Heart left ventricle (tissue), 16 donors: ENCODE data around the gene MAP1A. TPM values are rescaled to one million over a fixed set of nuclear protein-coding genes. Genes with fewer than 3 reads are reported as not detected.

Experiments used
- ATAC-seq, 4 donors: fragments of 200-7000 bp; cut with Tn5 transposase; one replicate each; pipeline ENCODE4 v1.9.1; 2020 to 2022; ENCODE audit warnings: moderate library complexity in 4 of 4, mild to moderate bottlenecking in 3 of 4, moderate number of reproducible peaks in 1 of 4
- DNase-seq, 5 donors: peaks; one replicate each; pipeline ENCODE4 v3.0.0-alpha.2; 2020
- H3K27ac ChIP-seq, 12 donors: fragments of 200-600 bp; sonication (generic) in 4 of 12; one replicate each; pipeline versions ENCODE4 v1.5.0 to v1.8.0; 2016 to 2022; ENCODE audit warnings: mild to moderate bottlenecking in 2 of 12
- H3K27me3 ChIP-seq, 9 donors: fragments of 200-600 bp; sonication (generic) in 2 of 9; one replicate each; pipeline versions ENCODE4 v1.5.1 to v1.8.0; 2016 to 2022; ENCODE audit warnings: mild to moderate bottlenecking in 3 of 9
- H3K36me3 ChIP-seq, 9 donors: fragments of 200-600 bp; sonication (generic) in 2 of 9; one replicate each; pipeline versions ENCODE4 v1.5.0 to v1.8.0; 2018 to 2022; ENCODE audit warnings: mild to moderate bottlenecking in 2 of 9
- H3K4me1 ChIP-seq, 12 donors: fragments of 200-600 bp; sonication (generic) in 4 of 12; one replicate each; pipeline versions ENCODE4 v1.5.0 to v1.8.0; 2016 to 2022; ENCODE audit warnings: mild to moderate bottlenecking in 3 of 12
- H3K4me3 ChIP-seq, 12 donors: fragments of 200-600 bp; sonication (generic) in 4 of 12; one replicate each; pipeline versions ENCODE4 v1.5.0 to v1.8.0; 2017 to 2022; ENCODE audit warnings: mild to moderate bottlenecking in 9 of 12, moderate library complexity in 4 of 12
- H3K9me3 ChIP-seq, 12 donors: fragments of 200-600 bp; sonication (generic) in 4 of 12; one replicate each; pipeline versions ENCODE4 v1.5.0 to v1.8.0; 2016 to 2022; ENCODE audit warnings: mild to moderate bottlenecking in 1 of 12
- CTCF ChIP-seq, 12 donors: fragments of 200-600 bp; sonication (generic) in 4 of 12; IDR thresholded peaks; one replicate each; pipeline versions ENCODE4 v1.5.0 to v1.8.0; 2018 to 2022; ENCODE audit warnings: antibody characterized with exemption in 12 of 12, mild to moderate bottlenecking in 5 of 12
- POLR2A ChIP-seq, 2 donors: fragments of 450-650 bp; IDR thresholded peaks; one replicate each; pipeline ENCODE4 v1.6.1; 2017; ENCODE audit warnings: antibody characterized with exemption in 2 of 2, mild to moderate bottlenecking in 2 of 2, moderate library complexity in 2 of 2
- WGBS, 4 donors: extraction: QIAGEN DNeasy Blood & Tissue Kit in 2 of 4; methylation state at CpG; one replicate each; pipeline versions ENCODE4 v1.1.5 to v1.1.7; 2013 to 2018; 5-methylcytosine and 5-hydroxymethylcytosine counted together
- intact Hi-C, 10 donors: fragments of 100-400 bp; cut with DNase I; formaldehyde crosslinking; loops; one replicate each; pipeline versions ENCODE4 v1.11.1 to v1.14.2; 2022
- polyA plus RNA-seq, 2 donors: library from polyadenylated mRNA; stranded (reverse); fragments of 200-250 nt; gene quantifications; one replicate each; pipeline ENCODE4 v1.2.3, GENCODE V29; 2013
- total RNA-seq, 9 donors: library from RNA; depleted of rRNA in 2 of 9; stranded (reverse); fragments of >200 nt in 2 of 9; fragmentation: NEBNext Ultra II Directional in 3 of 9; extraction: Animal tissue kit (Norgen Biotek cat#: 25700) in 3 of 9; gene quantifications; one replicate each; pipeline versions ENCODE4 v1.1.0 to v1.2.4, GENCODE V29; 2016 to 2023
- donor health status: ischemic (EF 13 %, LVEDD 7.1; RV severe dilation, severe dysfunction).
- donor health status: healthy with polysubstance abuse.
- donor health status: DM: no; HTN: yes; CAD: no.
- donor health status: DM: no; HTN: no; CAD: no.
- donor health status: ischemic (EF 25% LVEDD 6.9; RV normal size, moderate dysfunction).
- donor health status: ischemic (EF 25% LVEDD 5.7; RV mildly dilated, moderate dysfunction).
- donor health status: healthy.
- donor health status: DM: yes; HTN: yes; CAD: no.
- donor health status: ischemic (EF 35%, LVEDD 5.7; RV mildly dilated, moderate dysfunction).
- donor health status: nonischemic (EF 11% LVEDD 7.7; RV severe dilation, severe dysfunction).
- donor health status: DM: yes; HTN: yes; CAD: no.
- donor health status: PGD.
- donor health status: ischemic (EF 29% LVEDD 5.4; RV normal size, mild dysfunction).
- donor health status: nonischemic (EF 23%, LVEDD 6.1; RV moderate dilation, normal function).

MAP1A gene
- total and polyA plus RNA-seq, 11 donors, result 6.0 to 146 (median 36.8) TPM

- H3K36me3 ChIP-seq, result peaks cover 0 to 29% (median 22%) of the 10 kb centered on the region in 9 donors
- intact Hi-C loops, result loop anchor here in 6 of 10 donors (1.0 to 2.0 kb wide), 3 partner anchors 15 to 17 kb away; no protein-coding TSS in a partner anchor
Observed at GRCh38 chr15:43493703-43494472, 23.5 kb upstream of the MAP1A start.

GRCh38 chr15:43498990-43499389 lies 18.4 kb upstream of the MAP1A start:
- no peaks in the 10 kb centered on the region for H3K36me3 ChIP-seq
- H3K27ac ChIP-seq, result no peak overlapping the region
- no peak for DNase-seq
- TF ChIP-seq CTCF (IDR thresholded peaks at IDR 0.05), result no peak
- no peak overlapping the region for H3K4me3 ChIP-seq
- intact Hi-C loops, result no loop called here
- H3K9me3 ChIP-seq, result no peaks in the 10 kb centered on the region
- H3K4me1 ChIP-seq, result no peaks in the 10 kb centered on the region
- 68 to 83% (median 75%) methylated on average over 3 of the region's 3 CpGs for WGBS, 4 donors
- ATAC-seq, result no peak
- H3K27me3 ChIP-seq, result no peaks in the 10 kb centered on the region

More at GRCh38 chr15:43493703-43494472, 23.5 kb upstream of the MAP1A start:
- no peak for TF ChIP-seq POLR2A (IDR thresholded peaks at IDR 0.05)
- H3K4me1 ChIP-seq, result peaks cover 0 to 27% (median 21%) of the 10 kb centered on the region in 12 donors
- no peaks in the 10 kb centered on the region for H3K9me3 ChIP-seq
- no peak for DNase-seq
- no peak for ATAC-seq
- WGBS, 4 donors, result 68 to 71% (median 69%) methylated on average over 7 of the region's 7 CpGs
- peak overlapping the region in 10 of 12 donors; percentile 68 to 84 (median 78) for H3K4me3 ChIP-seq
- H3K27me3 ChIP-seq, result no peaks in the 10 kb centered on the region
- peak overlapping the region in 8 of 12 donors; percentile 48 to 88 (median 83) for H3K27ac ChIP-seq

GRCh38 chr15:43499635-43500034 lies 17.8 kb upstream of the MAP1A start:
- ATAC-seq (no peak), DNase-seq (no peak)
- H3K27ac ChIP-seq, result no peak overlapping the region
- TF ChIP-seq POLR2A (IDR thresholded peaks at IDR 0.05), result no peak
- no peak for TF ChIP-seq CTCF (IDR thresholded peaks at IDR 0.05)
- no peaks in the 10 kb centered on the region for H3K4me1 ChIP-seq
- no peaks in the 10 kb centered on the region for H3K9me3 ChIP-seq
- WGBS, 4 donors, result 89 to 95% (median 92%) methylated on average over 1 of the region's 1 CpG
- no peaks in the 10 kb centered on the region for H3K36me3 ChIP-seq
- H3K27me3 ChIP-seq, result no peaks in the 10 kb centered on the region
- no peak overlapping the region for H3K4me3 ChIP-seq
- intact Hi-C loops, result no loop called here

- no peak for ATAC-seq
- intact Hi-C loops, result no loop called here
- no peaks in the 10 kb centered on the region for H3K27me3 ChIP-seq
- DNase-seq, result no peak
- no peak overlapping the region for H3K27ac ChIP-seq
- no peaks in the 10 kb centered on the region for H3K9me3 ChIP-seq
- no peak overlapping the region for H3K4me3 ChIP-seq
- peaks cover 0 to 20% (median 18%) of the 10 kb centered on the region in 12 donors for H3K4me1 ChIP-seq
- no peak for TF ChIP-seq POLR2A (IDR thresholded peaks at IDR 0.05)
- TF ChIP-seq CTCF (IDR thresholded peaks at IDR 0.05), result no peak
- WGBS, 4 donors, result 67 to 83% (median 77%) methylated on average over 1 of the region's 1 CpG
- H3K36me3 ChIP-seq, result no peaks in the 10 kb centered on the region
Observed at GRCh38 chr15:43505738-43506137, 11.7 kb upstream of the MAP1A start.
